Duodenal mucosa (tissue), 2 donors: ENCODE data around the gene C10orf105.

Source experiments
- H3K27ac ChIP-seq: one replicate; pipeline ENCODE4 v1.7.0; 2013; ENCODE audit warnings: low read depth, low read length
- H3K27me3 ChIP-seq, 2 donors: one replicate each; pipeline ENCODE4 v1.7.0; 2013; ENCODE audit warnings: low read length in 2 of 2, control low read depth in 1 of 2; ENCODE audit not compliant: insufficient read depth in 2 of 2, control insufficient read depth in 1 of 2
- H3K36me3 ChIP-seq, 2 donors: one replicate each; pipeline ENCODE4 v1.7.0; 2013; ENCODE audit warnings: low read length in 2 of 2, control low read depth in 1 of 2; ENCODE audit not compliant: insufficient read depth in 2 of 2, control insufficient read depth in 1 of 2
- H3K4me1 ChIP-seq, 2 donors: one replicate each; pipeline ENCODE4 v1.7.0; 2013; ENCODE audit warnings: low read length in 2 of 2, control low read depth in 1 of 2; ENCODE audit not compliant: insufficient read depth in 2 of 2, control insufficient read depth in 1 of 2
- H3K4me3 ChIP-seq, 2 donors: one replicate each; pipeline ENCODE4 v1.7.0; 2013; ENCODE audit warnings: low read length in 2 of 2, low read depth in 1 of 2
- H3K9ac ChIP-seq, 2 donors: one replicate each; pipeline ENCODE4 v1.7.0; 2013; ENCODE audit warnings: low read length in 2 of 2, low read depth in 1 of 2
- H3K9me3 ChIP-seq, 2 donors: one replicate each; pipeline ENCODE4 v1.7.0; 2013; ENCODE audit warnings: low read length in 2 of 2, control low read depth in 1 of 2; ENCODE audit not compliant: control insufficient read depth in 1 of 2

The C10orf105 gene

GRCh38 chr10:71700731-71701368, 18.7 kb downstream of the C10orf105 start:
- Histone ChIP-seq H3K27ac (no peak overlapping the region), H3K27me3 (no peaks in the 10 kb centered on the region), H3K4me3 (no peak overlapping the region), H3K9ac (no peak overlapping the region), H3K4me1 (peaks cover 10 to 13% of the 10 kb centered on the region in 2 donors), H3K9me3 (no peaks in the 10 kb centered on the region), H3K36me3 (no peaks in the 10 kb centered on the region)

GRCh38 chr10:71698737-71699136, 20.8 kb downstream of the C10orf105 start:
- Histone ChIP-seq H3K27ac (no peak overlapping the region), H3K4me3 (no peak overlapping the region)

GRCh38 chr10:71697938-71698709, 21.5 kb downstream of the C10orf105 start:
- Histone ChIP-seq H3K36me3 (no peaks in the 10 kb centered on the region), H3K9ac (no peak overlapping the region), H3K27ac (no peak overlapping the region), H3K4me1 (peaks cover 29 to 38% of the 10 kb centered on the region in 2 donors), H3K27me3 (no peaks in the 10 kb centered on the region), H3K9me3 (no peaks in the 10 kb centered on the region), H3K4me3 (no peak overlapping the region)

More at GRCh38 chr10:71698737-71699136, 20.8 kb downstream of the C10orf105 start:
- Histone ChIP-seq H3K4me1 (peaks cover 24 to 34% of the 10 kb centered on the region in 2 donors), H3K9ac (no peak overlapping the region), H3K27me3 (no peaks in the 10 kb centered on the region), H3K36me3 (no peaks in the 10 kb centered on the region), H3K9me3 (no peaks in the 10 kb centered on the region)

GRCh38 chr10:71696628-71697326, 22.8 kb downstream of the C10orf105 start:
- Histone ChIP-seq H3K27me3 (no peaks in the 10 kb centered on the region), H3K4me1 (peaks cover 35 to 45% of the 10 kb centered on the region in 2 donors), H3K9ac (no peak overlapping the region), H3K36me3 (no peaks in the 10 kb centered on the region), H3K9me3 (no peaks in the 10 kb centered on the region), H3K4me3 (no peak overlapping the region), H3K27ac (no peak overlapping the region)

- Histone ChIP-seq H3K27ac (no peak overlapping the region), H3K4me3 (no peak overlapping the region), H3K9me3 (no peaks in the 10 kb centered on the region), H3K4me1 (peaks cover 35 to 45% of the 10 kb centered on the region in 2 donors), H3K36me3 (no peaks in the 10 kb centered on the region), H3K9ac (no peak overlapping the region), H3K27me3 (no peaks in the 10 kb centered on the region)
These were observed 23.8 kb downstream of the C10orf105 start for GRCh38 chr10:71695502-71696476.

- H3K4me1 ChIP-seq = peaks cover 35 to 45% of the 10 kb centered on the region in 2 donors
- H3K9ac ChIP-seq = peak overlapping the region in 1 of 2 donors; percentile 23
- H3K4me3 ChIP-seq = peak overlapping the region in 1 of 2 donors; percentile 6
- no peaks in the 10 kb centered on the region for H3K9me3 ChIP-seq
- peak overlapping the region; percentile 11 for H3K27ac ChIP-seq
- no peaks in the 10 kb centered on the region for H3K36me3 ChIP-seq
- H3K27me3 ChIP-seq = no peaks in the 10 kb centered on the region
These were observed 25.0 kb downstream of the C10orf105 start for GRCh38 chr10:71694567-71694968.

GRCh38 chr10:71694039-71694501, 25.5 kb downstream of the C10orf105 start:
- no peak overlapping the region for H3K27ac ChIP-seq
- H3K36me3 ChIP-seq = no peaks in the 10 kb centered on the region
- no peak overlapping the region for H3K9ac ChIP-seq
- H3K9me3 ChIP-seq = no peaks in the 10 kb centered on the region
- peak overlapping the region in 1 of 2 donors; percentile 6 for H3K4me3 ChIP-seq
- H3K4me1 ChIP-seq = peaks cover 35 to 45% of the 10 kb centered on the region in 2 donors
- H3K27me3 ChIP-seq = no peaks in the 10 kb centered on the region

- Histone ChIP-seq H3K27ac (no peak overlapping the region), H3K36me3 (no peaks in the 10 kb centered on the region), H3K9me3 (no peaks in the 10 kb centered on the region), H3K27me3 (no peaks in the 10 kb centered on the region), H3K4me1 (peaks cover 35 to 45% of the 10 kb centered on the region in 2 donors), H3K9ac (no peak overlapping the region), H3K4me3 (no peak overlapping the region)
These were observed 26.2 kb downstream of the C10orf105 start for GRCh38 chr10:71693377-71693776.

- Histone ChIP-seq H3K4me1 (peaks cover 35 to 45% of the 10 kb centered on the region in 2 donors), H3K4me3 (no peak overlapping the region), H3K9ac (no peak overlapping the region), H3K27ac (no peak overlapping the region), H3K9me3 (no peaks in the 10 kb centered on the region), H3K27me3 (no peaks in the 10 kb centered on the region), H3K36me3 (no peaks in the 10 kb centered on the region)
These were observed 26.8 kb downstream of the C10orf105 start for GRCh38 chr10:71692598-71693306.
